Lower leg skin (tissue), 4 donors: Measurements from ENCODE around the gene TMEM168. TPM values are rescaled to one million over a fixed set of nuclear protein-coding genes. Genes with fewer than 3 reads are reported as not detected.

ENCODE experiments used
- DNase-seq, 2 donors: peaks; one replicate each; pipeline ENCODE4 v3.0.0-alpha.2; 2019; ENCODE audit warnings: low spot score in 2 of 2
- H3K4me3 ChIP-seq: fragments of 200-600 bp; sonication (generic); 2 replicates; pipeline ENCODE4 v1.5.1; 2017; ENCODE audit warnings: mild to moderate bottlenecking, low read depth; ENCODE audit not compliant: poor library complexity, severe bottlenecking
- POLR2A ChIP-seq, 2 donors: fragments of 450-650 bp; IDR thresholded peaks; one replicate each; pipeline ENCODE4 v1.6.1; 2016 to 2017; ENCODE audit warnings: antibody characterized with exemption in 2 of 2, mild to moderate bottlenecking in 1 of 2, moderate library complexity in 1 of 2
- WGBS, 2 donors: methylation state at CpG; one replicate each; pipeline ENCODE4 v1.1.5; 2018; 5-methylcytosine and 5-hydroxymethylcytosine counted together
- intact Hi-C: fragments of 100-400 bp; cut with DNase I; formaldehyde crosslinking; loops from one replicate; pipeline ENCODE4 v1.15.0; 2023; ENCODE audit warnings: low total_unique reads
- total RNA-seq, 4 donors: library from RNA; depleted of rRNA; stranded (reverse); fragments of >200 nt; gene quantifications; one replicate each; pipeline ENCODE4 v1.1.0, GENCODE V29; 2016
- TF ChIP-seq, protein P1 (sequence below), 3 donors: fragments of 450-650 bp; IDR thresholded peaks; one replicate each; pipeline ENCODE4 v1.5.1; 2016; ENCODE audit warnings: antibody characterized with exemption in 3 of 3, mild to moderate bottlenecking in 3 of 3, moderate library complexity in 2 of 3

The TMEM168 gene
- total RNA-seq, 4 donors from 2014 or later: 19.0 to 27.1 (median 24.9) TPM

DNA sequence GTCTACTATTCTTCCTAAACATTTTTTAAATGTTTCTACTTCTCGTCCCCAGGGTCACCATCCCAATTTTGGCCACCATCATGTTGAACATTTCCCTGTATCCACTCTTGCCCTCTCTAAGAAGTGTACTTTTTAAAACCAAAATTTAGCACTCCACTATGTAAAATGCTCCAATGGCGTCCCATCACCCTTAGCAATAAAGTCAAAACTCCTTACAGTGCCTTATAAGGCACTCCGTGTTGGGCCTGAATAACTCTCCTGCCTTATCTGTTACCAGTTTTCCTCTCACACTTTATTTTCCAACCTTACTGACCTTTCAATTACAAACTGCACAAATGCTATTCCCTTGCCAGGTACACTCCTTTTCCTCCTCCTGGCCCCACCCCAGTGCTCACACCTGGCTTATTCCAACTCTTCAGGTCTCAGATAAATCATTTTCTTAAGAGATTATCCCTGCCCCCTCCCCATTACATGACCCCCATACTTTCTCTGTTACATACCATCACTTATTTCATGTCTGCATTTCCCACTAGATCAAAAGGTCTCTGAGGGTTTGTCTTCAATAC lies 1.3 kb downstream of the TMEM168 start:
- DNase-seq: no peak
- WGBS, 2 donors: 62 to 67% methylated on average over 3 of the region's 3 CpGs
- intact Hi-C loops: no loop called here
- no peak overlapping the region for H3K4me3 ChIP-seq
- TF ChIP-seq, protein P1, sequence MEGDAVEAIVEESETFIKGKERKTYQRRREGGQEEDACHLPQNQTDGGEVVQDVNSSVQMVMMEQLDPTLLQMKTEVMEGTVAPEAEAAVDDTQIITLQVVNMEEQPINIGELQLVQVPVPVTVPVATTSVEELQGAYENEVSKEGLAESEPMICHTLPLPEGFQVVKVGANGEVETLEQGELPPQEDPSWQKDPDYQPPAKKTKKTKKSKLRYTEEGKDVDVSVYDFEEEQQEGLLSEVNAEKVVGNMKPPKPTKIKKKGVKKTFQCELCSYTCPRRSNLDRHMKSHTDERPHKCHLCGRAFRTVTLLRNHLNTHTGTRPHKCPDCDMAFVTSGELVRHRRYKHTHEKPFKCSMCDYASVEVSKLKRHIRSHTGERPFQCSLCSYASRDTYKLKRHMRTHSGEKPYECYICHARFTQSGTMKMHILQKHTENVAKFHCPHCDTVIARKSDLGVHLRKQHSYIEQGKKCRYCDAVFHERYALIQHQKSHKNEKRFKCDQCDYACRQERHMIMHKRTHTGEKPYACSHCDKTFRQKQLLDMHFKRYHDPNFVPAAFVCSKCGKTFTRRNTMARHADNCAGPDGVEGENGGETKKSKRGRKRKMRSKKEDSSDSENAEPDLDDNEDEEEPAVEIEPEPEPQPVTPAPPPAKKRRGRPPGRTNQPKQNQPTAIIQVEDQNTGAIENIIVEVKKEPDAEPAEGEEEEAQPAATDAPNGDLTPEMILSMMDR (IDR thresholded peaks at IDR 0.05): no peak
- TF ChIP-seq POLR2A (IDR thresholded peaks at IDR 0.05): no peak

DNA sequence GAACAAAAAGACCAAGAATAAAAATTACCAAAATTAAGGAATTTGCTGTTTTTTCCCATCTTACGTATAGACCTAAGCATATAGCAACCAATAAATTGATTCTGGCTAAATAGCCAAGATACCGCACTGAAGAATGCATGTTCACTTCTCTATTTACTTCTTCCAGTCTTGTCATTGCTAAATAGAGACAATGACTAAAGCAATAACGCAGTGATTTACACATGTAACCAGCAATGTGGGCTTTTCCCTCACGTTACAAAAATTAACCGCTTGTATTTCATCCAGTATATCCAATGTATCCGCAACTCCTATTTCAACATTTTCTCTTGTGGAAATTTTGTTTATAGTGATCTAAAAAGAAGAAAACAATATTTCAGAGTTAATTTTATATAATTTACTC lies 5.6 kb downstream of the TMEM168 start:
- no peak for TF ChIP-seq POLR2A (IDR thresholded peaks at IDR 0.05)
- TF ChIP-seq, protein P1 (IDR thresholded peaks at IDR 0.05): no peak
- intact Hi-C loops: no loop called here
- WGBS, 2 donors: 92 to 94% methylated on average over 6 of the region's 6 CpGs
- no peak overlapping the region for H3K4me3 ChIP-seq
- no peak for DNase-seq

DNA sequence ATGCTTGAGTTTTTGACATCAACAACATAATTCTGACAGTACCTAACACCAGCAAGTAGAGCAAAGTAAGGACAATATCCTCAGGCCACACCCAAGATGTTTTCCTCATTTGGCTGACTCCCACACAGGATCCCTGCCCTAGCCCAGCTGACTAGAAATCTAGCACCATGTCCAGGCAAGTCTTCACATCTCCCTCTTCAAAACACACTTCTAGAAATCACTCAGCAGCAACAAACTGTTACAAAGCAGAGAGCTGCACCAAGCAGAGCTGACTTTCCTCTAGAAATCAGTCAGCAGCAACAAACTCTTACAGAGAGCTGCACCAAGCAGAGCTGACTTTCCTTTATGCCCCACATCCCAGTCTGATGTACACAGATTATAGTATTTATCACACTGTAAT lies 7.7 kb downstream of the TMEM168 start:
- no peak for DNase-seq
- no peak for TF ChIP-seq POLR2A (IDR thresholded peaks at IDR 0.05)
- TF ChIP-seq, protein P1 (IDR thresholded peaks at IDR 0.05): no peak
- no peak overlapping the region for H3K4me3 ChIP-seq
- intact Hi-C loops: no loop called here

DNA sequence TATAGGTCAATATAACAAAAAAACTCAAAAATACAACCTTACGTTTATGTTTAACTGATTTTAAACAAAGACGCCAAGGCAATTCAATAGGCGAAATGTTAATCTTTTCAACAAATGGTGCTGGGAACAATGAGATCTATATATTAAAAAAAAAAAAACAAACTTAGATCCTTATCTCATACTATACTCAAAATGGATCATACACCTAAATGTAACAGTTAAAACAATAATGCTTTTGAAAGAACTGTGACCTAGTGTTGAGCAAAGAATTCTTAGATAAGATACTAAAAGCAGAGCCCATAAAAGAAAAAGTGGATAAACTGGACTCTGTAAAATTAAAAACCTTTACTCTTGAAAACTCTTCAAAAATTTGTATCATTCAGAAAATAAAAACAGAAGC lies 8.6 kb downstream of the TMEM168 start:
- intact Hi-C loops: no loop called here
- H3K4me3 ChIP-seq: no peak overlapping the region
- 91 to 92% methylated on average over 3 of the region's 3 CpGs for WGBS, 2 donors
- TF ChIP-seq, protein P1 (IDR thresholded peaks at IDR 0.05): no peak
- no peak for TF ChIP-seq POLR2A (IDR thresholded peaks at IDR 0.05)
- no peak for DNase-seq

DNA sequence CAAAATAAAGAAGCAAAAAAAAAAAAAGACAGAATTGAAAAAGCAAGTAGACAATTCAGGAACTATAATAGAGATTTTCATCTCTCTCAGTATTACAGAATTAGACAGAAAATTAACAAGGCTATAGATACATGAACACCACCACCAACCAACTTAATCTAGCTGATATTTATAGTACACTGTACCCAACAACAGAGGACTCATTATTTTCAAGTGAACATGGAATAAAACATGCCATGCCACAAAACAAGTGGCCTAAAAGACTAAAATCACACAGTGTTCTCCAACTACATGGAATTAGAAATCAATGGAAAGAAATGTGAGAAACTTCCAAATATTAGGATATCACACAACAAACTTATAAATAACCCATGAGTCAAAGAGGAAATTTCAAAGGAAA lies 9.1 kb downstream of the TMEM168 start:
- H3K4me3 ChIP-seq: no peak overlapping the region
- TF ChIP-seq, protein P1 (IDR thresholded peaks at IDR 0.05): no peak
- no peak for TF ChIP-seq POLR2A (IDR thresholded peaks at IDR 0.05)
- intact Hi-C loops: no loop called here
- DNase-seq: no peak

DNA sequence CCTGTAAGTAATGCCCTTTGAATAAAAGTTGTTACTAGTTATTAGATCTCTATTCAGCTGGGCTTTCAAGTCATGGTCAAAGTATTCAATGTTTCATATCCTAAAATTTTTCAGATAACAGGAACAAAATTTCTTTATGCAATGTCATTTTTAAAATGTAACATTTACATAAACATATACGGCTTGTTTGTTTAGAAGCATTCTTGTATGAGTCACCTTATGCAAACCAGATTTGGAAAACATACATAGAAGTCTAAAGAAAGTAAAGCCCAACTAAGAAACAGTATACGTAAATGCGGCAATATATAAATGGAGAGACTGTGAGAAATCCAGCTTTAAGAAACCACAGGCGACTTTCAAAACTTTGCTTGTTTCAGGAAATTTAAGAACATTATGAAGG lies 10.5 kb downstream of the TMEM168 start:
- TF ChIP-seq POLR2A (IDR thresholded peaks at IDR 0.05): no peak
- TF ChIP-seq, protein P1 (IDR thresholded peaks at IDR 0.05): no peak
- H3K4me3 ChIP-seq: no peak overlapping the region
- WGBS, 2 donors: 71 to 75% methylated on average over 4 of the region's 4 CpGs
- no peak for DNase-seq
- intact Hi-C loops: no loop called here
